ENCODE data around the gene WDR54.
"Not testable (repeated sequence)": the region's sequence is repeated elsewhere in the genome, so short reads cannot be mapped to it uniquely, and the experiment has no call there.

Gene WDR54

DNA sequence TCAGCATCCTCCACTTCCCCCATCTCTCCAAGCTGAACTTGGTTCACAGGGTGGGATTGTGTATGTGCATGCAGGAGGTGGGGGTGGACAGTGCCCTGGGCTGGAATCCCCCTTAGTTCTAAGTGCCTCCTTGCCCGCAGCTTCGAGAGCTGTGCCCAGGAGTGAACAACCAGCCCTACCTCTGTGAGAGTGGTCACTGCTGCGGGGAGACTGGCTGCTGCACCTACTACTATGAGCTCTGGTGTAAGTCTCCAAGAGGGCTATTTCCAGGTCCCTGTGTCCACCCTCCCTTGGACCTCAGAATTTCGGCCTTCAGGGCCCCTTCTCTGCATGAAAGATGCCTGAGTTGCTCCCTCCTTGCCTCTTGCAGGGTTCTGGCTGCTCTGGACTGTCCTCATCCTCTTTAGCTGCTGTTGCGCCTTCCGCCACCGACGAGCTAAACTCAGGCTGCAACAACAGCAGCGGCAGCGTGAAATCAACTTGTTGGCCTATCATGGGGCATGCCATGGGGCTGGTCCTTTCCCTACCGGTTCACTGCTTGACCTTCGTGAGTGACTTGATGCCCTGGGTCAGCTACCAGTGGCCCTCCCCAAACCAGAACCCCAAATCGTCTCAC lies 38.1 kb downstream of the WDR54 start:
- H3K9me3 ChIP-seq (ENCODE audit: control insufficient read depth, insufficient read depth, low read depth, low read length); H3K4me1 ChIP-seq (ENCODE audit: control insufficient read depth, insufficient read depth, low read length): not testable (repeated sequence)
- H3K27ac ChIP-seq (ENCODE audit: extremely low read depth, low read depth, low read length), result 0 out of 2 replicates have a peak overlapping the region, but pooled peaks have one; percentile 6
- H3K4me3 ChIP-seq (ENCODE audit: low read depth, low read length), result peak overlapping the region; percentile 82
- H3K36me3 ChIP-seq (ENCODE audit: control insufficient read depth in 2 of 2, insufficient read depth in 1 of 2, low read length in 2 of 2), result peaks cover 0 to 35% of the 10 kb centered on the region in 2 experiments; a peak in 1 of 3 replicates
- ChIA-PET POLR2A (interaction anchor here (0.5 to 3.8 kb wide), 11 partner anchors 9 to 130 kb away, joined by 3 to 44 read pairs (median 4); partner anchors contain the start of genes AUP1, CCDC142, HTRA2 and LOXL3), CTCF (interaction anchor here (1.0 kb wide), 1 partner anchor 67 kb away, joined by 3 read pairs; no protein-coding TSS in a partner anchor)
- peak; percentile 43; the same call in 1 of the 2 replicates for TF ChIP-seq SCRT2 (tag by site-specific recombination; IDR thresholded peaks at IDR 0.05)
- TF ChIP-seq, protein P1, sequence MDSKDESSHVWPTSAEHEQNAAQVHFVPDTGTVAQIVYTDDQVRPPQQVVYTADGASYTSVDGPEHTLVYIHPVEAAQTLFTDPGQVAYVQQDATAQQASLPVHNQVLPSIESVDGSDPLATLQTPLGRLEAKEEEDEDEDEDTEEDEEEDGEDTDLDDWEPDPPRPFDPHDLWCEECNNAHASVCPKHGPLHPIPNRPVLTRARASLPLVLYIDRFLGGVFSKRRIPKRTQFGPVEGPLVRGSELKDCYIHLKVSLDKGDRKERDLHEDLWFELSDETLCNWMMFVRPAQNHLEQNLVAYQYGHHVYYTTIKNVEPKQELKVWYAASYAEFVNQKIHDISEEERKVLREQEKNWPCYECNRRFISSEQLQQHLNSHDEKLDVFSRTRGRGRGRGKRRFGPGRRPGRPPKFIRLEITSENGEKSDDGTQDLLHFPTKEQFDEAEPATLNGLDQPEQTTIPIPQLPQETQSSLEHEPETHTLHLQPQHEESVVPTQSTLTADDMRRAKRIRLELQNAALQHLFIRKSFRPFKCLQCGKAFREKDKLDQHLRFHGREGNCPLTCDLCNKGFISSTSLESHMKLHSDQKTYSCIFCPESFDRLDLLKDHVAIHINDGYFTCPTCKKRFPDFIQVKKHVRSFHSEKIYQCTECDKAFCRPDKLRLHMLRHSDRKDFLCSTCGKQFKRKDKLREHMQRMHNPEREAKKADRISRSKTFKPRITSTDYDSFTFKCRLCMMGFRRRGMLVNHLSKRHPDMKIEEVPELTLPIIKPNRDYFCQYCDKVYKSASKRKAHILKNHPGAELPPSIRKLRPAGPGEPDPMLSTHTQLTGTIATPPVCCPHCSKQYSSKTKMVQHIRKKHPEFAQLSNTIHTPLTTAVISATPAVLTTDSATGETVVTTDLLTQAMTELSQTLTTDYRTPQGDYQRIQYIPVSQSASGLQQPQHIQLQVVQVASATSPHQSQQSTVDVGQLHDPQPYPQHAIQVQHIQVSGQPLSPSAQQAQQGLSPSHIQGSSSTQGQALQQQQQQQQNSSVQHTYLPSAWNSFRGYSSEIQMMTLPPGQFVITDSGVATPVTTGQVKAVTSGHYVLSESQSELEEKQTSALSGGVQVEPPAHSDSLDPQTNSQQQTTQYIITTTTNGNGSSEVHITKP (tag by site-specific recombination; IDR thresholded peaks at IDR 0.05), result peak; percentile 59
- TF ChIP-seq ZNF600 (tag by site-specific recombination; IDR thresholded peaks at IDR 0.05), result 0 out of 2 replicates have a peak, but pooled peaks have one; percentile 52

DNA sequence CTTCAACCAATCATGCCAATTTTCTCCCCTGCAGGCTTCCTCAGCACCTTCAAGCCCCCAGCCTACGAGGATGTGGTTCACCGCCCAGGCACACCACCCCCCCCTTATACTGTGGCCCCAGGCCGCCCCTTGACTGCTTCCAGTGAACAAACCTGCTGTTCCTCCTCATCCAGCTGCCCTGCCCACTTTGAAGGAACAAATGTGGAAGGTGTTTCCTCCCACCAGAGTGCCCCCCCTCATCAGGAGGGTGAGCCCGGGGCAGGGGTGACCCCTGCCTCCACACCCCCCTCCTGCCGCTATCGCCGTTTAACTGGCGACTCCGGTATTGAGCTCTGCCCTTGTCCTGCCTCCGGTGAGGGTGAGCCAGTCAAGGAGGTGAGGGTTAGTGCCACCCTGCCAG lies 38.7 kb downstream of the WDR54 start:
- CTCF ChIA-PET, result interaction anchor here (1.0 kb wide), 1 partner anchor 68 kb away, joined by 3 read pairs; no protein-coding TSS in a partner anchor

DNA sequence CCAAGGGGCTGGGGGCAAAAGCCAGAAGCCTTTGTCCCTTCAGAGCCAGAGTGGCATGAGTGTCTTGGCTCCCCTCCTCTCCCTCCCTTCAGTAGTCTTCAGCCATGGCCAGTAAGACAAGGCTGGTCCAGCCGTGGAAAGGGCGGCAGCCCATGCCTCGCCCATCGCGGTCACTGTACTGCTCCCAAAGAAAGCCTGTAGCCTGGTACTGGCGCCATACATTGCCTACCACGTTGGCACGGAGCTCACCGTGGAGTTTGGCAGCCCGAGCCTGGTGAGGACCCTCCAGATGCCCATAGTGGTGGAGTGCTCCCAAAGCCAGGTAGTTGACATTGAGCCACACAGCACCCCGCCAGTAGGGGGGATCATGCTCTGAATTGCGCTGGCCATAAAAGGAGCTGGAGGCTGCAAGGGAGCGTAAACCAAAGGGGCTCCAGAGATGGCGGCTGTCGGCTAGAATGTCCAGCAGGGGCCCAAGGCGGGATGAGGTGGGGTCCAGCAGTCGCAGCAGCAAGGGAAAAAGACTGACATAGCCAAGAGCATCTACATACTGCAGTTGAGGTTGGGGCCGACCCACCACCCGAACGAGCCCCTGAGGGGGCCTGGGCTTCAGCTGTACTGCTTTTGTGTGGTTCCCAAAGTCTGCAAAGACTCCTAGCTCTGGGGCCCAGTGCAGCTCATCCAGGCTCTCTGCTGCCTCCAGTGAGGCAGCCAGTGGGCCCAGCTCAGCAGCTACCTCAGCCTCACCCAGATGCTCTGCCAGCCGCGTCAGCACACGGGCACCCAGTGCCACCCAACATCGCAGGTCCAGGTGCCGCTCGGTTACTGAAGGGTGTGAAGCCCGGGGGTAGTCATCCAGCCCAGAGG lies 39.9 kb downstream of the WDR54 start:
- H3K4me3 ChIP-seq (ENCODE audit: low read depth, low read length), result no peak overlapping the region
- CTCF ChIA-PET, result interaction anchor here (0.5 to 0.9 kb wide), 2 partner anchors 11 to 25 kb away, joined by 3 to 6 read pairs; partner anchors contain the start of gene MRPL53
- peaks cover 5% of the 10 kb centered on the region for H3K4me1 ChIP-seq (ENCODE audit: control insufficient read depth, insufficient read depth, low read length)
- H3K36me3 ChIP-seq (ENCODE audit: control insufficient read depth in 2 of 2, insufficient read depth in 1 of 2, low read length in 2 of 2), result peaks cover 0 to 31% of the 10 kb centered on the region in 2 experiments; a peak in 1 of 3 replicates
- TF ChIP-seq ZNF549 (tag by site-specific recombination; IDR thresholded peaks at IDR 0.05), result no peak
- TF ChIP-seq, protein P2, sequence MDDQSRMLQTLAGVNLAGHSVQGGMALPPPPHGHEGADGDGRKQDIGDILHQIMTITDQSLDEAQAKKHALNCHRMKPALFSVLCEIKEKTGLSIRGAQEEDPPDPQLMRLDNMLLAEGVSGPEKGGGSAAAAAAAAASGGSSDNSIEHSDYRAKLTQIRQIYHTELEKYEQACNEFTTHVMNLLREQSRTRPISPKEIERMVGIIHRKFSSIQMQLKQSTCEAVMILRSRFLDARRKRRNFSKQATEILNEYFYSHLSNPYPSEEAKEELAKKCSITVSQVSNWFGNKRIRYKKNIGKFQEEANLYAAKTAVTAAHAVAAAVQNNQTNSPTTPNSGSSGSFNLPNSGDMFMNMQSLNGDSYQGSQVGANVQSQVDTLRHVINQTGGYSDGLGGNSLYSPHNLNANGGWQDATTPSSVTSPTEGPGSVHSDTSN (CRISPR knock-in tag; IDR thresholded peaks at IDR 0.05), result no peak
- TF ChIP-seq, protein P3, sequence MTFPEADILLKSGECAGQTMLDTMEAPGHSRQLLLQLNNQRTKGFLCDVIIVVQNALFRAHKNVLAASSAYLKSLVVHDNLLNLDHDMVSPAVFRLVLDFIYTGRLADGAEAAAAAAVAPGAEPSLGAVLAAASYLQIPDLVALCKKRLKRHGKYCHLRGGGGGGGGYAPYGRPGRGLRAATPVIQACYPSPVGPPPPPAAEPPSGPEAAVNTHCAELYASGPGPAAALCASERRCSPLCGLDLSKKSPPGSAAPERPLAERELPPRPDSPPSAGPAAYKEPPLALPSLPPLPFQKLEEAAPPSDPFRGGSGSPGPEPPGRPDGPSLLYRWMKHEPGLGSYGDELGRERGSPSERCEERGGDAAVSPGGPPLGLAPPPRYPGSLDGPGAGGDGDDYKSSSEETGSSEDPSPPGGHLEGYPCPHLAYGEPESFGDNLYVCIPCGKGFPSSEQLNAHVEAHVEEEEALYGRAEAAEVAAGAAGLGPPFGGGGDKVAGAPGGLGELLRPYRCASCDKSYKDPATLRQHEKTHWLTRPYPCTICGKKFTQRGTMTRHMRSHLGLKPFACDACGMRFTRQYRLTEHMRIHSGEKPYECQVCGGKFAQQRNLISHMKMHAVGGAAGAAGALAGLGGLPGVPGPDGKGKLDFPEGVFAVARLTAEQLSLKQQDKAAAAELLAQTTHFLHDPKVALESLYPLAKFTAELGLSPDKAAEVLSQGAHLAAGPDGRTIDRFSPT (tag by site-specific recombination; IDR thresholded peaks at IDR 0.05), result peak; percentile 23; the same call in 1 of the 2 replicates
- no peak for TF ChIP-seq ZSCAN16 (tag by site-specific recombination; IDR thresholded peaks at IDR 0.05)
- TF ChIP-seq, protein P4, sequence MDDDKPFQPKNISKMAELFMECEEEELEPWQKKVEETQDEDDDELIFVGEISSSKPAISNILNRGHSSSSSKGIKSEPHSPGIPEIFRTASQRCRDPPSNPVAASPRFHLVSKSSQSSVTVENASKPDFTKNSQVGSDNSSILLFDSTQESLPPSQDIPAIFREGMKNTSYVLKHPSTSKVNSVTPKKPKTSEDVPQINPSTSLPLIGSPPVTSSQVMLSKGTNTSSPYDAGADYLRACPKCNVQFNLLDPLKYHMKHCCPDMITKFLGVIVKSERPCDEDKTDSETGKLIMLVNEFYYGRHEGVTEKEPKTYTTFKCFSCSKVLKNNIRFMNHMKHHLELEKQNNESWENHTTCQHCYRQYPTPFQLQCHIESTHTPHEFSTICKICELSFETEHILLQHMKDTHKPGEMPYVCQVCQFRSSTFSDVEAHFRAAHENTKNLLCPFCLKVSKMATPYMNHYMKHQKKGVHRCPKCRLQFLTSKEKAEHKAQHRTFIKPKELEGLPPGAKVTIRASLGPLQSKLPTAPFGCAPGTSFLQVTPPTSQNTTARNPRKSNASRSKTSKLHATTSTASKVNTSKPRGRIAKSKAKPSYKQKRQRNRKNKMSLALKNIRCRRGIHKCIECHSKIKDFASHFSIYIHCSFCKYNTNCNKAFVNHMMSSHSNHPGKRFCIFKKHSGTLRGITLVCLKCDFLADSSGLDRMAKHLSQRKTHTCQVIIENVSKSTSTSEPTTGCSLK (tag by site-specific recombination; IDR thresholded peaks at IDR 0.05), result no peak
- TF ChIP-seq ZNF214 (tag by site-specific recombination; IDR thresholded peaks at IDR 0.05; ENCODE audit: borderline replicate concordance), result no peak
- no peak for TF ChIP-seq ZNF777 (tag by site-specific recombination; IDR thresholded peaks at IDR 0.05; ENCODE audit: borderline replicate concordance)
- TF ChIP-seq, protein P5, sequence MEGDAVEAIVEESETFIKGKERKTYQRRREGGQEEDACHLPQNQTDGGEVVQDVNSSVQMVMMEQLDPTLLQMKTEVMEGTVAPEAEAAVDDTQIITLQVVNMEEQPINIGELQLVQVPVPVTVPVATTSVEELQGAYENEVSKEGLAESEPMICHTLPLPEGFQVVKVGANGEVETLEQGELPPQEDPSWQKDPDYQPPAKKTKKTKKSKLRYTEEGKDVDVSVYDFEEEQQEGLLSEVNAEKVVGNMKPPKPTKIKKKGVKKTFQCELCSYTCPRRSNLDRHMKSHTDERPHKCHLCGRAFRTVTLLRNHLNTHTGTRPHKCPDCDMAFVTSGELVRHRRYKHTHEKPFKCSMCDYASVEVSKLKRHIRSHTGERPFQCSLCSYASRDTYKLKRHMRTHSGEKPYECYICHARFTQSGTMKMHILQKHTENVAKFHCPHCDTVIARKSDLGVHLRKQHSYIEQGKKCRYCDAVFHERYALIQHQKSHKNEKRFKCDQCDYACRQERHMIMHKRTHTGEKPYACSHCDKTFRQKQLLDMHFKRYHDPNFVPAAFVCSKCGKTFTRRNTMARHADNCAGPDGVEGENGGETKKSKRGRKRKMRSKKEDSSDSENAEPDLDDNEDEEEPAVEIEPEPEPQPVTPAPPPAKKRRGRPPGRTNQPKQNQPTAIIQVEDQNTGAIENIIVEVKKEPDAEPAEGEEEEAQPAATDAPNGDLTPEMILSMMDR (tag by site-specific recombination; IDR thresholded peaks at IDR 0.05), result peak; percentile 48
- no peak for TF ChIP-seq MEIS1 (CRISPR knock-in tag; IDR thresholded peaks at IDR 0.05; ENCODE audit: borderline replicate concordance)
- TF ChIP-seq ZNF404 (tag by site-specific recombination; IDR thresholded peaks at IDR 0.05), result no peak
- H3K27ac ChIP-seq (ENCODE audit: extremely low read depth, low read depth, low read length), result no peak overlapping the region
- no peaks in the 10 kb centered on the region for H3K9me3 ChIP-seq (ENCODE audit: control insufficient read depth, insufficient read depth, low read depth, low read length)
- POLR2A ChIA-PET, result interaction anchor here (0.8 to 2.2 kb wide), 3 partner anchors 11 to 21 kb away, joined by 3 to 13 read pairs (median 3); partner anchors contain the start of genes CCDC142 and MRPL53

More for the DNA sequence above, 38.7 kb downstream of the WDR54 start:
- H3K27ac ChIP-seq (ENCODE audit: extremely low read depth, low read depth, low read length); H3K4me3 ChIP-seq (ENCODE audit: low read depth, low read length); H3K4me1 ChIP-seq (ENCODE audit: control insufficient read depth, insufficient read depth, low read length); H3K9me3 ChIP-seq (ENCODE audit: control insufficient read depth, insufficient read depth, low read depth, low read length): not testable (repeated sequence)
- peaks cover 0 to 35% of the 10 kb centered on the region in 2 experiments; a peak in 1 of 3 replicates for H3K36me3 ChIP-seq (ENCODE audit: control insufficient read depth in 2 of 2, insufficient read depth in 1 of 2, low read length in 2 of 2)
- POLR2A ChIA-PET, result interaction anchor here (1.4 to 2.6 kb wide), 6 partner anchors 9 to 130 kb away, joined by 3 to 40 read pairs (median 8); partner anchors contain the start of genes AUP1, HTRA2 and MRPL53
